Thoracic aorta (tissue), 2 donors: Measurements from ENCODE around the gene ODAD3. TPM values are rescaled to one million over a fixed set of nuclear protein-coding genes. Genes with fewer than 3 reads are reported as not detected.
A peak's percentile ranks its signal among the peaks of the same experiment; 100 is the strongest.

Source experiments
- ATAC-seq: fragments of 150-250 bp; one replicate; pipeline ENCODE4 v1.8.0; 2017; ENCODE audit warnings: low read depth; ENCODE audit not compliant: insufficient number of reproducible peaks, low FRiP score
- DNase-seq: peaks from one replicate; pipeline ENCODE4 v3.0.0-alpha.2; 2020; ENCODE audit warnings: low spot score
- H3K27ac ChIP-seq, 2 donors: fragments of 200-600 bp; sonication (generic); 1 replicate in 1 of 2; 2 replicates in 1 of 2; pipeline ENCODE4 v1.5.1; 2016; ENCODE audit warnings: mild to moderate bottlenecking in 2 of 2, moderate library complexity in 2 of 2
- H3K27me3 ChIP-seq: fragments of 200-600 bp; sonication (generic); replicated peaks from 2 replicates; pipeline ENCODE4 v1.6.0; 2016; ENCODE audit warnings: mild to moderate bottlenecking; ENCODE audit not compliant: insufficient read depth
- H3K36me3 ChIP-seq: fragments of 200-600 bp; sonication (generic); one replicate; pipeline ENCODE4 v1.5.1; 2016
- H3K4me1 ChIP-seq, 2 donors: fragments of 200-600 bp; sonication (generic); 1 replicate in 1 of 2; 2 replicates in 1 of 2; pipeline versions ENCODE4 v1.5.1 to v1.6.0; 2016; ENCODE audit warnings: low read depth in 2 of 2, mild to moderate bottlenecking in 1 of 2; ENCODE audit not compliant: control insufficient read depth in 1 of 2
- H3K4me3 ChIP-seq: fragments of 200-600 bp; sonication (generic); 2 replicates; pipeline ENCODE4 v1.5.1; 2016; ENCODE audit warnings: mild to moderate bottlenecking
- H3K9me3 ChIP-seq: fragments of 200-600 bp; sonication (generic); 2 replicates; pipeline ENCODE4 v1.5.1; 2016
- CTCF ChIP-seq: fragments of 200-600 bp; sonication (generic); IDR thresholded peaks from one replicate; pipeline ENCODE4 v1.5.1; 2019; ENCODE audit warnings: antibody characterized with exemption
- total RNA-seq, 2 donors: library from RNA; depleted of rRNA; stranded (reverse); fragments of >200 nt; gene quantifications; one replicate each; pipeline versions ENCODE4 v1.1.0 to v1.2.3, GENCODE V29; 2016

The ODAD3 gene
- total RNA-seq, 2 donors from 2014 or later, result 0.35 to 2.0 TPM

DNA sequence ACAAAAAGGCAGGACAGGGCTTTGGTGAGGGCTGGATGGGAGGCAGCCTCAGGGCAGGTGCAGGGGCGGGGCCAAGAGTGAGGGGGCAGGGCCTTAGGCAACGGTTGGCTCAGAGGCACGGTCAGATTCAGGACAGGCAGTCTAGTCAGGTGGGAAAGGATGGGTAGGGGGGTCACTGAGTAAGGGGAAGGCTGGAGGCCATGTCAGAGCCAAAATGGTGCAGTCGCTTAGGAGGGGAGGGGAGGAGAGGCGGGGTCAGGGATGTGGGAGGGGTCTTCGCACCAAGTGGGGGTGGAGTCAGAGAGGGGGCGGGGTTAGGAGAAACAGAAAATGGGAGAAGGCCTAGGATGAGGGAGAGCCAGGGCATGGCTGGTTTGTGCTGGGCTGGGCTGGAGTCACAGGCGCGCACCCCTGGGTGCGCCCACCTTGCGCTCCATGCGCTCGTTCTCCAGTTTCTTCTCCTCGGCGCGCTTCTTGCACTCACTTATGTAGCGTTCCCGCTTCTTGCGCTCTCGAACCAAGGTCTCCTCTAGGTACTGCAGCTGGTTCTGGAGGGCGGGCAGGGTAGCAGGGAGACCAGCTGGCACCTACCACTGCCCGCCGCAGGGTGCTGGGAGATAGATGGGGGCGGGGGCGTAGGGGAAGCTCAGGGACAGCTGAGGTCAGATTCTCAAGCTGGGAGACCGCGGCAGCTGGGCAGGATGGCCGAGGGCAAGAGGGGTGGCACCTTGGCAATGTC is 9.0 kb downstream of the ODAD3 start:
- no peaks in the 10 kb centered on the region for H3K36me3 ChIP-seq
- no peaks in the 10 kb centered on the region for H3K9me3 ChIP-seq
- ATAC-seq, result no peak

GRCh38 chr19:11423791-11424181 is 11.1 kb downstream of the ODAD3 start:
- no peaks in the 10 kb centered on the region for H3K9me3 ChIP-seq
- no peak for ATAC-seq
- peaks cover 17 to 39% of the 10 kb centered on the region in 2 donors for H3K4me1 ChIP-seq
- H3K27me3 ChIP-seq, result peaks cover 13% of the 10 kb centered on the region
- H3K27ac ChIP-seq, result no peak overlapping the region
- H3K36me3 ChIP-seq, result no peaks in the 10 kb centered on the region
- no peak for DNase-seq
- no peak for TF ChIP-seq CTCF
- H3K4me3 ChIP-seq, result no peak overlapping the region

More for the DNA sequence above, 9.0 kb downstream of the ODAD3 start:
- no peak for DNase-seq
- Histone ChIP-seq H3K27ac (no peak overlapping the region), H3K4me3 (no peak overlapping the region), H3K27me3 (peaks cover 11% of the 10 kb centered on the region), H3K4me1 (peaks cover 16 to 25% of the 10 kb centered on the region in 2 donors)
- TF ChIP-seq CTCF, result no peak

DNA sequence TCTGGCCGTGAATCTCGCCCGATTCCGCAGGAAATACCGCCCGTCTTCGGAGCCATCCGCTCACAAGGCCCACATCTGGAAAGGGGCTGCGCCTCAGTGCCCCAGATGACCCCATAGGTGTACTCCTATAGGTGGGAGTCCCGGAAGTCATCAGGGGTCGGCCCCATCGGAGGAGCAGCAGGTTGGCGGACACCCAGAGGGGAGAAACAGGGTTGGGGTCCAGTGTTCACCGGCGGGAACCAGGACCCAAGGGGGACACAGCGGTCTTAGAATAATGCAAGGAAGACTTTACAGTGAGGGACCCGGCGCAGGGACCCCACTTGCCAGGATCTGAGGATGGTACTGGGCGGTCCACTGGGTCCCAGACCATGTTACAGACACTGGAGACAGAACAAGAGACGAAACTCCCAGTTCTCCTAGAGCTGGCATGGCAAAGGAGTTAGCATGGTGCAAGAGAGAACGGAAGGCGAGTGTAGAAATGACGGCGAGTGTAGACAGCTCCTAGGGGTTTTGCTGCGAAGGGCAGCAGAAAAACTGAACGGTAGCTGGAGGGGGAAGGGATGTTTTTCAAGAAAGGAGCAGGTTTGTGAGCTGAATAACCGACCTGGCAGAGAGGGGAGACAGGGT is 11.6 kb downstream of the ODAD3 start:
- no peak for TF ChIP-seq CTCF
- H3K36me3 ChIP-seq, result no peaks in the 10 kb centered on the region
- DNase-seq (no peak), ATAC-seq (no peak)
- no peaks in the 10 kb centered on the region for H3K9me3 ChIP-seq
- H3K4me1 ChIP-seq, result peaks cover 17 to 44% of the 10 kb centered on the region in 2 donors
- no peak overlapping the region for H3K4me3 ChIP-seq
- H3K27me3 ChIP-seq, result peaks cover 13% of the 10 kb centered on the region
- no peak overlapping the region for H3K27ac ChIP-seq

- H3K9me3 ChIP-seq, result no peaks in the 10 kb centered on the region
- no peaks in the 10 kb centered on the region for H3K36me3 ChIP-seq
- H3K4me1 ChIP-seq, result peaks cover 17 to 45% of the 10 kb centered on the region in 2 donors
- peak overlapping the region; percentile 68 for H3K4me3 ChIP-seq
- no peak for TF ChIP-seq CTCF
- peaks cover 13% of the 10 kb centered on the region for H3K27me3 ChIP-seq
- H3K27ac ChIP-seq, result peak overlapping the region in 1 of 2 donors; percentile 52
- ATAC-seq (peak; percentile 52), DNase-seq (no peak)
These were observed 12.5 kb downstream of the ODAD3 start for GRCh38 chr19:11422163-11423065.
